ENCODE data around the gene MAX.
"Not testable (repeated sequence)": the region's sequence is repeated elsewhere in the genome, so short reads cannot be mapped to it uniquely, and the experiment has no call there.

Gene MAX

GRCh38 chr14:65103150-65103760 lies 938 bp upstream of the MAX start:
- DNase-seq, result peak; percentile 65

- DNase-seq, result no peak
Measured at GRCh38 chr14:65101631-65102440, 481 bp downstream of the MAX start.

- DNase-seq, result no peak
Measured at GRCh38 chr14:65100922-65101541, 1.3 kb downstream of the MAX start.

- no peak for DNase-seq
Measured at GRCh38 chr14:65098586-65098985, 3.7 kb downstream of the MAX start.

- DNase-seq, result no peak
Measured at GRCh38 chr14:65096323-65097089, 5.8 kb downstream of the MAX start.

- DNase-seq, result no peak
Measured at GRCh38 chr14:65095633-65096205, 6.6 kb downstream of the MAX start.

GRCh38 chr14:65092349-65092748 lies 10.0 kb downstream of the MAX start:
- no peak for DNase-seq

- DNase-seq, result not testable (repeated sequence)
Measured at GRCh38 chr14:65087835-65088234, 14.5 kb downstream of the MAX start.

GRCh38 chr14:65086686-65087085 lies 15.6 kb downstream of the MAX start:
- DNase-seq, result not testable (repeated sequence)

- no peak for DNase-seq
Measured at GRCh38 chr14:65084554-65085505, 17.5 kb downstream of the MAX start.

- no peak for DNase-seq
Measured at GRCh38 chr14:65082930-65083329, 19.4 kb downstream of the MAX start.

GRCh38 chr14:65080960-65081747 lies 21.2 kb downstream of the MAX start:
- no peak for DNase-seq

GRCh38 chr14:65079768-65080167 lies 22.5 kb downstream of the MAX start:
- DNase-seq, result no peak

- no peak for DNase-seq
Measured at GRCh38 chr14:65079201-65079600, 23.1 kb downstream of the MAX start.

GRCh38 chr14:65077318-65077717 lies 25.0 kb downstream of the MAX start:
- peak; percentile 87 for DNase-seq

- DNase-seq, result no peak
Measured at GRCh38 chr14:65075628-65076325, 26.5 kb downstream of the MAX start.

GRCh38 chr14:65074449-65075150 lies 27.7 kb downstream of the MAX start:
- no peak for DNase-seq

- DNase-seq, result no peak
Measured at GRCh38 chr14:65073605-65074201, 28.6 kb downstream of the MAX start.

GRCh38 chr14:65072937-65073336 lies 29.4 kb downstream of the MAX start:
- DNase-seq, result no peak
